ENCODE results near the gene MLLT6. TPM values are rescaled to one million over a fixed set of nuclear protein-coding genes. Genes with fewer than 3 reads are reported as not detected.

MLLT6 gene
- total and polyA plus RNA-seq, 2 of the 4 experiments (the other 2 are of a cell fraction), result 7.2 to 21.2 TPM

DNA sequence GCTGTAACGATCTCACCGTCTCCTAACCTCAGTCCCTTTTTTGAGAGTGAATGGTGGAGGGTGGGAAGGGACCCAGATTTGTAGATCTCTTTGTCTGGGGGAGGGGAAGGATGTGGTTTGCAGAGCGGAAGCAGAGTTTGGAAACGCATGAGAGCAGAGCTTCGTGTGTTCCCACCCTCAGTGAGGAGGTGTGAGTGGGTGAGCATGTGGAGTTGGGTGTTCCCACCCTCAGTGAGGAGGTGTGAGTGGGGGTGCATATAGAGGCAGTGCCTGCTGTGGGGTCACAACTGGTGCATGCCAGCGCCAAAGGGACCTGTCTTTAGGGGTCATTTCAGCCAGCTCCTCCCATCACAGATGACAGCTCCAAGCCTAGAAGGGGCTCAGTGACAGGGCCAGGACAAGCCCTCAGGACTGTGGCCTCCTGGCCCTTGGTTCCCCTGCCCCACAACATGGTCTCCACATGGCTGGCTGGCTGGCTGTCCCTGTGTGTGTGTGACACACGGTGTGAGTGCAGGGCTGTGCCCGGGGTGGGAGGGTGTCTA, 23.3 kb downstream of the MLLT6 start:
- 80% methylated on average over 1 of the region's 8 CpGs; no CpG with 5 or more reads in 1 of the 2 experiments for WGBS, 2 experiments (ENCODE audit: extremely low coverage in 2 of 2, insufficient read length in 1 of 2)
- Histone ChIP-seq H2BK15ac (ENCODE audit: low read depth, low read length) (no peak overlapping the region), H3K23ac (ENCODE audit: low read depth, low read length) (no peak overlapping the region), H3K27ac (ENCODE audit: insufficient read depth, low read length) (no peak overlapping the region), H3K4me1 (ENCODE audit: control insufficient read depth, insufficient read depth, low read length) (peaks cover 12% of the 10 kb centered on the region), H3K4me2 (ENCODE audit: low read depth, low read length) (no peak overlapping the region), H3K14ac (replicated peaks; ENCODE audit: low read depth, low read length) (no peak overlapping the region), H4K20me1 (ENCODE audit: insufficient read depth, low read length) (peaks cover 13% of the 10 kb centered on the region), H3K18ac (ENCODE audit: low read depth, low read length) (no peak overlapping the region), H4K8ac (ENCODE audit: low read depth in 2 of 2, low read length in 2 of 2) (no peak overlapping the region), H3K27me3 (ENCODE audit: control insufficient read depth, insufficient read depth, low read length) (no peaks in the 10 kb centered on the region), H3K9ac (ENCODE audit: low read depth, low read length) (no peak overlapping the region), H2BK20ac (ENCODE audit: low read depth, low read length) (no peak overlapping the region), H2AK5ac (ENCODE audit: low read depth, low read length) (peak overlapping the region; percentile 46; the same call in 1 of the 2 replicates), H3K4ac (ENCODE audit: low read depth, low read length) (no peak overlapping the region), H3K79me1 (ENCODE audit: low read depth in 1 of 2, low read length in 2 of 2) (peaks cover 11 to 38% of the 10 kb centered on the region in 2 experiments; a peak in 3 of 4 replicates), H2BK5ac (ENCODE audit: low read depth, low read length, poor library complexity, severe bottlenecking) (no peak overlapping the region), H3K56ac (ENCODE audit: extremely low read depth, insufficient read depth, low read length) (no peak overlapping the region), H2AFZ (replicated peaks; ENCODE audit: low read length, poor library complexity) (peak overlapping the region; percentile 56), H4K91ac (ENCODE audit: insufficient read depth, low read depth, low read length) (no peak overlapping the region), H3K9me1 (ENCODE audit: insufficient read depth, low read length) (0 out of 2 replicates have a peak, but pooled peaks cover 11% of the 10 kb centered on the region), H3K9me3 (ENCODE audit: control insufficient read depth, insufficient read depth, low read length) (no peaks in the 10 kb centered on the region), H2AK9ac (replicated peaks; ENCODE audit: low read depth, low read length, poor library complexity) (peak overlapping the region; percentile 63), H4K5ac (ENCODE audit: low read depth, low read length) (no peak overlapping the region), H3K4me3 (ENCODE audit: insufficient read depth, low read depth, low read length) (no peak overlapping the region), H3K36me3 (ENCODE audit: control insufficient read depth, insufficient read depth, low read length) (peaks cover 21% of the 10 kb centered on the region), H2BK120ac (ENCODE audit: low read depth, low read length) (no peak overlapping the region)
- dilution Hi-C loops (cut with HindIII; ENCODE audit: low sequenced_read_pairs, unreplicated experiment) (no loop called here), in situ Hi-C loops (cut with MboI; ENCODE audit: low sequenced_read_pairs) (no loop called here), intact Hi-C loops (cut with micrococcal nuclease) (no loop called here)
- ChIA-PET CTCF (interaction anchor here (1.1 kb wide), 1 partner anchor 24 kb away, joined by 3 read pairs; no protein-coding TSS in a partner anchor), POLR2A (ENCODE audit: unreplicated experiment) (no interaction called here)
- no peak for DNase-seq
- no TSS peak for BruUV-seq (replicated peaks)
- ATAC-seq (ENCODE audit: low read depth), result no peak
- no peak for TF ChIP-seq RAD21 (IDR thresholded peaks at IDR 0.05; ENCODE audit: low read length)
- TF ChIP-seq MAFK (IDR thresholded peaks at IDR 0.05; ENCODE audit: low read depth, low read length), result no peak
- TF ChIP-seq CHD1 (IDR thresholded peaks at IDR 0.05; ENCODE audit: low read depth, low read length), result no peak
